ENCODE results near the gene ADRA2C. TPM values are rescaled to one million over a fixed set of nuclear protein-coding genes. Genes with fewer than 3 reads are reported as not detected.

Gene ADRA2C
- total RNA-seq, 1 donor from 2014 or later = 7.9 TPM

GRCh38 chr4:3786196-3786869 lies 20.1 kb downstream of the ADRA2C start:
- TF ChIP-seq CTCF (conservative IDR thresholded peaks at IDR 0.05) = no peak
- Mint-ChIP-seq H3K27me3 (peaks cover 9% of the 10 kb centered on the region), H3K27ac (no peak overlapping the region)

GRCh38 chr4:3787489-3788365 lies 21.5 kb downstream of the ADRA2C start:
- Mint-ChIP-seq H3K27ac (no peak overlapping the region), H3K36me3 (no peaks in the 10 kb centered on the region), H3K27me3 (peaks cover 15% of the 10 kb centered on the region), H3K9me3 (no peaks in the 10 kb centered on the region), H3K4me3 (no peak overlapping the region), H3K4me1 (ENCODE audit: unreplicated experiment) (no peaks in the 10 kb centered on the region)
- no peak for TF ChIP-seq CTCF (conservative IDR thresholded peaks at IDR 0.05)
- no peak for DNase-seq (ENCODE audit: extremely low spot score, unreplicated experiment)

More at GRCh38 chr4:3786196-3786869, 20.1 kb downstream of the ADRA2C start:
- H3K9me3 Mint-ChIP-seq = no peaks in the 10 kb centered on the region
- H3K4me3 Mint-ChIP-seq = no peak overlapping the region
- no peak for DNase-seq (ENCODE audit: extremely low spot score, unreplicated experiment)
- H3K36me3 Mint-ChIP-seq = no peaks in the 10 kb centered on the region
- H3K4me1 Mint-ChIP-seq (ENCODE audit: unreplicated experiment) = no peaks in the 10 kb centered on the region

- Mint-ChIP-seq H3K36me3 (no peaks in the 10 kb centered on the region), H3K27ac (no peak overlapping the region), H3K4me1 (ENCODE audit: unreplicated experiment) (no peaks in the 10 kb centered on the region), H3K9me3 (no peaks in the 10 kb centered on the region), H3K27me3 (peaks cover 19% of the 10 kb centered on the region), H3K4me3 (no peak overlapping the region)
- no peak for DNase-seq (ENCODE audit: extremely low spot score, unreplicated experiment)
- no peak for TF ChIP-seq CTCF (conservative IDR thresholded peaks at IDR 0.05)
Observed at GRCh38 chr4:3788366-3788660, 22.1 kb downstream of the ADRA2C start.

GRCh38 chr4:3789587-3789986 lies 23.4 kb downstream of the ADRA2C start:
- no peak for TF ChIP-seq CTCF (conservative IDR thresholded peaks at IDR 0.05)
- peaks cover under 1% of the 10 kb centered on the region for H3K9me3 Mint-ChIP-seq
- no peak for DNase-seq (ENCODE audit: extremely low spot score, unreplicated experiment)
- H3K36me3 Mint-ChIP-seq = no peaks in the 10 kb centered on the region
- H3K4me1 Mint-ChIP-seq (ENCODE audit: unreplicated experiment) = no peaks in the 10 kb centered on the region
- peaks cover 22% of the 10 kb centered on the region for H3K27me3 Mint-ChIP-seq
- no peak overlapping the region for H3K4me3 Mint-ChIP-seq
- no peak overlapping the region for H3K27ac Mint-ChIP-seq

- H3K4me3 Mint-ChIP-seq = no peak overlapping the region
- peaks cover 22% of the 10 kb centered on the region for H3K27me3 Mint-ChIP-seq
- no peak overlapping the region for H3K27ac Mint-ChIP-seq
- DNase-seq (ENCODE audit: extremely low spot score, unreplicated experiment) = no peak
- no peaks in the 10 kb centered on the region for H3K4me1 Mint-ChIP-seq (ENCODE audit: unreplicated experiment)
- no peak for TF ChIP-seq CTCF (conservative IDR thresholded peaks at IDR 0.05)
- no peaks in the 10 kb centered on the region for H3K36me3 Mint-ChIP-seq
- H3K9me3 Mint-ChIP-seq = peaks cover 6% of the 10 kb centered on the region
Observed at GRCh38 chr4:3790006-3790561, 23.9 kb downstream of the ADRA2C start.
